HEK293T (cell line): ENCODE measurements around the gene MFSD8.

ENCODE experiments used
- FOXM1 ChIP-seq: fragments of 450-650 bp; IDR thresholded peaks from 2 replicates; pipeline ENCODE4 v1.6.1; 2017; ENCODE audit warnings: mild to moderate bottlenecking, borderline replicate concordance
- SP1 ChIP-seq: fragments of 450-650 bp; IDR thresholded peaks from 2 replicates; pipeline ENCODE4 v1.6.1; 2017

DNA sequence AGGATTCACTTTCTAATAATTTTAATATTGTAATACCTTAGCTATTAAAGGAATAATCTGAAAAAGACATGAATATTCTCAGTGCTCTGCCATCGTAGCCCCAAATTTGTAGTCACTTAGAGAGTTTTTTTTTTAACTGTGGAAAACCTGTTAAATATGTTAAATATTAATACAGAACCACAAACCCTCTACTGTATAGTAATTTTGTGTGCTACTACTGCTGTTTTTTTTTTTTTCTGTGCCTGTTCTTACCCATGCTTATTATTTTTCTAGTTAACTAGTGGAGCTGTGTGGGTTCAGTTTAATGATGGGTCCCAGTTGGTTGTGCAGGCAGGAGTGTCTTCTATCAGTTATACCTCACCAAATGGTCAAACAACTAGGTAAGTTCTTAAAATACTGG is 68.4 kb downstream of the MFSD8 start:
- TF ChIP-seq FOXM1 (no peak), SP1 (no peak)
